CD4-positive, alpha-beta T cell treated with Interleukin-4 for 4 hours (primary cell): ENCODE measurements around the gene SERTAD1.
"Not testable (repeated sequence)": the region's sequence is repeated elsewhere in the genome, so short reads cannot be mapped to it uniquely, and the experiment has no call there.

Experiments
- DNase-seq: peaks from one replicate; pipeline ENCODE4 v3.0.0-alpha.2; 2020

SERTAD1 gene

GRCh38 chr19:40425450-40426287 is at the start of gene SERTAD1:
SERTAD1 (minus strand) TSS chr19:40425992; CDS start chr19:40423546, 2,446 bp downstream.
- DNase-seq = peak; percentile 99

GRCh38 chr19:40474737-40475136 is 48.9 kb upstream of the SERTAD1 start:
- DNase-seq = no peak

GRCh38 chr19:40472516-40472915 is 46.7 kb upstream of the SERTAD1 start:
- DNase-seq = no peak

GRCh38 chr19:40471111-40471510 is 45.3 kb upstream of the SERTAD1 start:
- no peak for DNase-seq

- DNase-seq = no peak
Observed at GRCh38 chr19:40469011-40469410, 43.2 kb upstream of the SERTAD1 start.

- DNase-seq = no peak
Observed at GRCh38 chr19:40466985-40467734, 41.4 kb upstream of the SERTAD1 start, which contains the start of gene SPTBN4. SPTBN4 (plus strand) TSS chr19:40467001; CDS start chr19:40472622, 5,621 bp downstream.

GRCh38 chr19:40466219-40466984 is 40.6 kb upstream of the SERTAD1 start:
- DNase-seq = peak; percentile 93

GRCh38 chr19:40465557-40466218 is 39.9 kb upstream of the SERTAD1 start, which contains the start of gene BLVRB:
BLVRB (minus strand) TSS chr19:40465745; CDS start chr19:40465688, 57 bp downstream.
- peak; percentile 98 for DNase-seq

- peak; percentile 10 for DNase-seq
Observed at GRCh38 chr19:40465025-40465556, 39.3 kb upstream of the SERTAD1 start.

GRCh38 chr19:40464059-40465024 is 38.5 kb upstream of the SERTAD1 start:
- DNase-seq = peak; percentile 71

- DNase-seq = not testable (repeated sequence)
Observed at GRCh38 chr19:40463587-40464037, 37.8 kb upstream of the SERTAD1 start.

- DNase-seq = no peak
Observed at GRCh38 chr19:40461669-40462221, 36.0 kb upstream of the SERTAD1 start.

GRCh38 chr19:40460185-40460584 is 34.4 kb upstream of the SERTAD1 start:
- no peak for DNase-seq

GRCh38 chr19:40458597-40458974 is 32.8 kb upstream of the SERTAD1 start:
- DNase-seq = no peak

GRCh38 chr19:40457953-40458596 is 32.3 kb upstream of the SERTAD1 start:
- no peak for DNase-seq

GRCh38 chr19:40457048-40457447 is 31.3 kb upstream of the SERTAD1 start:
- no peak for DNase-seq

- DNase-seq = not testable (repeated sequence)
Observed at GRCh38 chr19:40453943-40454342, 28.2 kb upstream of the SERTAD1 start.

GRCh38 chr19:40453151-40453735 is 27.5 kb upstream of the SERTAD1 start:
- no peak for DNase-seq

- DNase-seq = no peak
Observed at GRCh38 chr19:40452016-40452415, 26.2 kb upstream of the SERTAD1 start.

GRCh38 chr19:40450664-40451063 is 24.9 kb upstream of the SERTAD1 start:
- no peak for DNase-seq
